Fibroblast of lung (primary cell): ENCODE measurements around the gene ATP2A2. TPM values are rescaled to one million over a fixed set of nuclear protein-coding genes. Genes with fewer than 3 reads are reported as not detected.
A peak's percentile ranks its signal among the peaks of the same experiment; 100 is the strongest.

ENCODE experiments used
- DNase-seq, 2 donors: peaks; one replicate each; pipeline versions ENCODE4 v3.0.0 to v3.0.0-alpha.2; 2010; ENCODE audit warnings: low read depth in 2 of 2
- H2AFZ ChIP-seq: 2 replicates; pipeline ENCODE4 v1.5.1; 2012; ENCODE audit warnings: low read length, control low read depth, inconsistent platforms
- H3K27ac ChIP-seq: 2 replicates; pipeline ENCODE4 v1.5.1; 2011; ENCODE audit warnings: low read length, control low read depth; ENCODE audit not compliant: insufficient read depth
- H3K27me3 ChIP-seq: 2 replicates; pipeline ENCODE4 v1.5.1; 2011; ENCODE audit warnings: mild to moderate bottlenecking, low read length; ENCODE audit not compliant: control insufficient read depth, insufficient read depth
- H3K36me3 ChIP-seq: 2 replicates; pipeline ENCODE4 v1.5.1; 2011; ENCODE audit warnings: low read length; ENCODE audit not compliant: control insufficient read depth, insufficient read depth
- H3K4me1 ChIP-seq: 2 replicates; pipeline ENCODE4 v1.5.1; 2011; ENCODE audit warnings: low read length; ENCODE audit not compliant: control insufficient read depth, insufficient read depth; ENCODE audit errors: extremely low read depth
- H3K4me2 ChIP-seq: 2 replicates; pipeline ENCODE4 v1.5.1; 2011; ENCODE audit warnings: low read length, control low read depth; ENCODE audit not compliant: insufficient read depth; ENCODE audit errors: extremely low read depth
- H3K4me3 ChIP-seq, 4 experiments: fragments of 200-600 bp in 1 of 4; sonication (generic) in 1 of 4; replicated peaks in 1 of 4; 2 replicates each; pipeline ENCODE4 v1.5.1; 2011 to 2016; ENCODE audit warnings: low read length in 4 of 4, low read depth in 3 of 4, mild to moderate bottlenecking in 3 of 4, control low read depth in 2 of 4, inconsistent platforms in 1 of 4, mixed read lengths in 1 of 4; ENCODE audit not compliant: insufficient read depth in 1 of 4; ENCODE audit errors: control extremely low read depth in 1 of 4
- H3K79me2 ChIP-seq: 2 replicates; pipeline ENCODE4 v1.5.1; 2012; ENCODE audit warnings: mild to moderate bottlenecking, low read length, inconsistent platforms; ENCODE audit not compliant: control insufficient read depth, insufficient read depth
- H3K9ac ChIP-seq: 2 replicates; pipeline ENCODE4 v1.5.1; 2011; ENCODE audit warnings: mild to moderate bottlenecking, low read length, control low read depth; ENCODE audit not compliant: insufficient read depth
- H3K9me3 ChIP-seq: 2 replicates; pipeline ENCODE4 v1.5.1; 2012; ENCODE audit warnings: low read depth, low read length; ENCODE audit not compliant: control insufficient read depth, insufficient read depth
- H4K20me1 ChIP-seq: 2 replicates; pipeline ENCODE4 v1.5.1; 2011; ENCODE audit warnings: low read length; ENCODE audit not compliant: control insufficient read depth, insufficient read depth; ENCODE audit errors: extremely low read depth
- EZH2 ChIP-seq: IDR thresholded peaks from 2 replicates; pipeline ENCODE4 v1.5.1; 2012; ENCODE audit warnings: low read length, control low read depth, mild to moderate bottlenecking; ENCODE audit errors: missing control alignments
- polyA plus RNA-seq, 2 donors: library from polyadenylated mRNA; depleted of rRNA in 1 of 2; stranded (reverse) in 1 of 2; unstranded in 1 of 2; fragments of >200 nt; gene quantifications; 2 replicates each; pipeline ENCODE4 v1.2.1, GENCODE V29; 2011 to 2012; ENCODE audit warnings: missing spikeins in 1 of 2
- total RNA-seq: library from RNA; depleted of rRNA; stranded (reverse); fragments of >200 nt; gene quantifications from 2 replicates; pipeline ENCODE4 v1.2.1, GENCODE V29; 2014
- TF ChIP-seq, protein P1 (sequence below), 2 donors: IDR thresholded peaks in 1 of 2; conservative IDR thresholded peaks in 1 of 2; 1 replicate in 1 of 2; 2 replicates in 1 of 2; pipeline ENCODE4 v1.5.1; 2011 to 2012; ENCODE audit warnings: low read length in 2 of 2, control low read depth in 1 of 2, inconsistent platforms in 1 of 2, low read depth in 1 of 2, mild to moderate bottlenecking in 1 of 2

Gene ATP2A2
- total and polyA plus RNA-seq, 2 donors (not counting 1 experiment from before 2014, with no cell fraction given), result 151 to 216 TPM

DNA sequence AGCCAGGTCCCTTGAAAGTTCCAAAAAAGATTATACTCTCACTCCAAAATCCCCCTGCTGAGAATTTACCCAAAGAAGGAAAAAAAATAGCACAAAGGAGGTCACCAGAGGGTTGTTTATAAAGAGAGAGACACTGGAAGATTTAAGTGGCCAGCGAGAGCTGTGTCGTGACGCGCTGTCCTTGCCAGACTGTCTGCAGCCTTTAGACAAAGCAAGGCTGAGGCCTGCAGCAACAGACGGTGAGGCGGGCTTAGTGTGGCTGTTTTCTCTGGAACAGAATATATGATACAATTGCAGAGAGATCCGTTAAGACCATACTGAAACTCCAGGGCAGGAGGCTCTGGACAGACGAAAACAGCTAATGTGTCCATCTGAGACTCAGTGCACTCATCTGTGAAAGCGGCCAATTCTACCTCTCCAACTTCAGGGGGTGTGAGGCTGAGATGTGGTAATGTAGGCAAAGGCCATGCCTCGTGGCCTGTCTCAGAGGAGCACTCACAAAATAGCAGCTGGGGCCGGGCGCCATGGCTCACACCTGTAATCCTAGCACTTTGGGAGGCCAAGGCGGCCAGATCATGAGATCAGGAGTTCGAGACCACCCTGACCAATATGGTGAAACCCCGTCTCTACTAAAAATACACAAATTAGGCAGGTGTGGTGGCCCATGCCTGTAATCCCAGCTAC lies 86.3 kb downstream of the ATP2A2 start:
- Histone ChIP-seq H3K9ac (no peak overlapping the region), H3K27ac (no peak overlapping the region), H3K9me3 (no peaks in the 10 kb centered on the region), H3K27me3 (no peaks in the 10 kb centered on the region), H4K20me1 (no peaks in the 10 kb centered on the region), H3K4me3 (no peak overlapping the region), H3K36me3 (peaks cover 12% of the 10 kb centered on the region), H3K4me1 (peaks cover 5% of the 10 kb centered on the region), H2AFZ (peak overlapping the region; percentile 53), H3K79me2 (no peaks in the 10 kb centered on the region), H3K4me2 (no peak overlapping the region)
- TF ChIP-seq EZH2, result no peak
- TF ChIP-seq, protein P1, sequence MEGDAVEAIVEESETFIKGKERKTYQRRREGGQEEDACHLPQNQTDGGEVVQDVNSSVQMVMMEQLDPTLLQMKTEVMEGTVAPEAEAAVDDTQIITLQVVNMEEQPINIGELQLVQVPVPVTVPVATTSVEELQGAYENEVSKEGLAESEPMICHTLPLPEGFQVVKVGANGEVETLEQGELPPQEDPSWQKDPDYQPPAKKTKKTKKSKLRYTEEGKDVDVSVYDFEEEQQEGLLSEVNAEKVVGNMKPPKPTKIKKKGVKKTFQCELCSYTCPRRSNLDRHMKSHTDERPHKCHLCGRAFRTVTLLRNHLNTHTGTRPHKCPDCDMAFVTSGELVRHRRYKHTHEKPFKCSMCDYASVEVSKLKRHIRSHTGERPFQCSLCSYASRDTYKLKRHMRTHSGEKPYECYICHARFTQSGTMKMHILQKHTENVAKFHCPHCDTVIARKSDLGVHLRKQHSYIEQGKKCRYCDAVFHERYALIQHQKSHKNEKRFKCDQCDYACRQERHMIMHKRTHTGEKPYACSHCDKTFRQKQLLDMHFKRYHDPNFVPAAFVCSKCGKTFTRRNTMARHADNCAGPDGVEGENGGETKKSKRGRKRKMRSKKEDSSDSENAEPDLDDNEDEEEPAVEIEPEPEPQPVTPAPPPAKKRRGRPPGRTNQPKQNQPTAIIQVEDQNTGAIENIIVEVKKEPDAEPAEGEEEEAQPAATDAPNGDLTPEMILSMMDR (conservative IDR thresholded peaks at IDR 0.05 in 1 of 2, IDR thresholded peaks at IDR 0.05 in 1 of 2; ENCODE audit: low read depth in 1 of 2, low read length in 2 of 2), result no peak
- DNase-seq, result peak in 1 of 2 donors; percentile 46

DNA sequence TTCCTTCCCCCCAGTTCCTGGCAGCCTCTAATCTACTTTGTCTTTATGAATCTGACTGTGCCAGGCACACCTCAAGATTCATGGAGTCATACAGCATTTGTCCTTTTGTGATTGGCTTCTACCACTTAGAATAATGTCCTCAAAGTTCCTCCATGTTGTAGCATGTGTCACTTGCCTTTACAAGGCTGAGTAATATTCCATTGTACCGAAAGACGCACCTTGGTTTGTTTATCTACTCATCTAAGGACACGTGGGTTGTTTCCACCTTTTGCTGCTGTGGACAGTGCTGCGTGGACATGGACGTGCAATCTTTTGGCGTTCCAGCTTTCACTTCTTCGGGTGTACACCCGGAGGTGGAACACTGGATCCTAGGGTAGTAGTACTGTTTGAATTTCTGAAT lies 88.9 kb downstream of the ATP2A2 start:
- no peak overlapping the region for H3K9ac ChIP-seq
- no peak overlapping the region for H2AFZ ChIP-seq
- no peak overlapping the region for H3K4me3 ChIP-seq
- H3K9me3 ChIP-seq, result no peaks in the 10 kb centered on the region
- H3K4me2 ChIP-seq, result no peak overlapping the region
- no peak for TF ChIP-seq EZH2
- TF ChIP-seq, protein P1 (conservative IDR thresholded peaks at IDR 0.05 in 1 of 2, IDR thresholded peaks at IDR 0.05 in 1 of 2; ENCODE audit: low read depth in 1 of 2, low read length in 2 of 2), result no peak
- no peaks in the 10 kb centered on the region for H3K27me3 ChIP-seq
- peaks cover 20% of the 10 kb centered on the region for H3K36me3 ChIP-seq
- no peaks in the 10 kb centered on the region for H3K79me2 ChIP-seq
- peaks cover 5% of the 10 kb centered on the region for H3K4me1 ChIP-seq
- no peak for DNase-seq
- H4K20me1 ChIP-seq, result no peaks in the 10 kb centered on the region
- no peak overlapping the region for H3K27ac ChIP-seq

GRCh38 chr12:110370732-110371231 lies 89.7 kb downstream of the ATP2A2 start:
- TF ChIP-seq, protein P1 (conservative IDR thresholded peaks at IDR 0.05 in 1 of 2, IDR thresholded peaks at IDR 0.05 in 1 of 2; ENCODE audit: low read depth in 1 of 2, low read length in 2 of 2), result no peak
- no peak for TF ChIP-seq EZH2
- Histone ChIP-seq H3K27me3 (no peaks in the 10 kb centered on the region), H3K79me2 (no peaks in the 10 kb centered on the region), H3K9ac (no peak overlapping the region), H3K27ac (no peak overlapping the region), H3K4me3 (no peak overlapping the region), H3K4me2 (no peak overlapping the region), H2AFZ (no peak overlapping the region), H3K9me3 (no peaks in the 10 kb centered on the region), H4K20me1 (no peaks in the 10 kb centered on the region), H3K36me3 (peaks cover 22% of the 10 kb centered on the region), H3K4me1 (peaks cover 5% of the 10 kb centered on the region)
- DNase-seq, result no peak
